H1 (cell line): ENCODE results near the gene SNU13. TPM values are rescaled to one million over a fixed set of nuclear protein-coding genes. Genes with fewer than 3 reads are reported as not detected.
"Not testable (repeated sequence)": the region's sequence is repeated elsewhere in the genome, so short reads cannot be mapped to it uniquely, and the experiment has no call there.

ENCODE experiments used
- CTCF ChIA-PET: fragments of 300-600 bp; sonication (Branson Sonifier 250); formaldehyde crosslinking; loops from one replicate; lab custom pipeline; 2021; ENCODE audit not compliant: partially characterized antibody; lab: Charles Lee
- POLR2A ChIA-PET: fragments of 300-600 bp; sonication (Branson Sonifier 250); formaldehyde crosslinking; loops from one replicate; lab custom pipeline; 2021; ENCODE audit warnings: inconsistent platforms; ENCODE audit not compliant: partially characterized antibody; lab: Charles Lee
- DNase-seq, 2 experiments: peaks; one replicate each; pipeline versions ENCODE4 v3.0.0 to v3.0.0-alpha.2; 2010 to 2022; ENCODE audit warnings: low spot score in 2 of 2, low read depth in 1 of 2, mixed read lengths in 1 of 2
- FAIRE-seq: peaks from 2 replicates; lab custom pipeline; 2011; peaks lifted over from hg19 to GRCh38; lab: Jason Lieb, UNC
- H2AFZ ChIP-seq: 2 replicates; pipeline ENCODE4 v1.8.1; 2012; ENCODE audit warnings: low read length, inconsistent platforms
- H2AK5ac ChIP-seq: 2 replicates; pipeline ENCODE4 v1.6.1; 2013; ENCODE audit warnings: low read depth, low read length
- H2BK120ac ChIP-seq: replicated peaks from 2 replicates; pipeline ENCODE3; 2013; ENCODE audit warnings: low read depth, low read length, inconsistent platforms
- H2BK12ac ChIP-seq: 2 replicates; pipeline ENCODE4 v1.6.1; 2013; ENCODE audit warnings: low read depth, low read length
- H2BK15ac ChIP-seq: 2 replicates; pipeline ENCODE4 v1.6.1; 2013; ENCODE audit warnings: low read length
- H2BK20ac ChIP-seq: 2 replicates; pipeline ENCODE4 v1.6.1; 2013; ENCODE audit warnings: low read length
- H2BK5ac ChIP-seq: 2 replicates; pipeline ENCODE4 v1.6.1; 2013; ENCODE audit warnings: low read depth, low read length
- H3K14ac ChIP-seq: 2 replicates; pipeline ENCODE4 v1.6.1; 2013; ENCODE audit warnings: inconsistent platforms; ENCODE audit not compliant: insufficient read length
- H3K18ac ChIP-seq: 2 replicates; pipeline ENCODE4 v1.6.1; 2013; ENCODE audit warnings: low read length; ENCODE audit errors: extremely low read depth
- H3K23ac ChIP-seq: 2 replicates; pipeline ENCODE4 v1.6.1; 2013; ENCODE audit warnings: inconsistent platforms; ENCODE audit not compliant: insufficient read length
- H3K23me2 ChIP-seq: 2 replicates; pipeline ENCODE4 v1.6.1; 2013; ENCODE audit warnings: low read depth, low read length
- H3K27ac ChIP-seq: 2 replicates; pipeline ENCODE4 v1.6.1; 2011; ENCODE audit warnings: low read depth, low read length, inconsistent platforms
- H3K27me3 ChIP-seq, 4 experiments: replicated peaks in 1 of 4; 1 replicate in 1 of 4; 2 replicates in 3 of 4; pipeline versions ENCODE4 v1.6.1 to v1.8.1; 2011 to 2013; ENCODE audit warnings: low read length in 3 of 4, mild to moderate bottlenecking in 3 of 4, inconsistent platforms in 2 of 4, mixed read lengths in 2 of 4, moderate library complexity in 1 of 4; ENCODE audit not compliant: control insufficient read depth in 3 of 4, insufficient read depth in 3 of 4; ENCODE audit errors: extremely low read depth in 1 of 4
- H3K36me3 ChIP-seq, 4 experiments: 2 replicates each; pipeline versions ENCODE4 v1.6.1 to v1.8.1; 2011 to 2013; ENCODE audit warnings: mild to moderate bottlenecking in 4 of 4, low read length in 3 of 4, moderate library complexity in 2 of 4, control low read depth in 1 of 4, inconsistent platforms in 1 of 4; ENCODE audit not compliant: insufficient read depth in 4 of 4, control insufficient read depth in 2 of 4
- H3K4ac ChIP-seq: replicated peaks from 2 replicates; pipeline ENCODE3; 2013; ENCODE audit warnings: low read length, low read depth, mixed read lengths, inconsistent platforms; ENCODE audit not compliant: insufficient read length
- H3K4me1 ChIP-seq, 4 experiments: replicated peaks in 1 of 4; 1 replicate in 1 of 4; 2 replicates in 3 of 4; pipeline versions ENCODE4 v1.6.1 to v1.8.1; 2011 to 2013; ENCODE audit warnings: low read length in 3 of 4, inconsistent platforms in 2 of 4, mixed read lengths in 1 of 4; ENCODE audit not compliant: insufficient read depth in 4 of 4, control insufficient read depth in 3 of 4
- H3K4me2 ChIP-seq, 2 experiments: 2 replicates each; pipeline versions ENCODE4 v1.6.1 to v1.8.1; 2011 to 2013; ENCODE audit warnings: low read depth in 2 of 2, low read length in 2 of 2, control low read depth in 1 of 2, inconsistent platforms in 1 of 2, mild to moderate bottlenecking in 1 of 2; ENCODE audit not compliant: insufficient read depth in 1 of 2
- H3K4me3 ChIP-seq, 4 experiments: fragments of 200-600, 300-600 bp in 1 of 4; sonication (generic), shearing (Covaris generic), sonication (Bioruptor Twin) in 1 of 4; 2 replicates each; pipeline versions ENCODE4 v1.5.1 to v1.8.1; 2011 to 2016; ENCODE audit warnings: low read length in 4 of 4, low read depth in 3 of 4, control low read depth in 2 of 4, inconsistent platforms in 2 of 4, mild to moderate bottlenecking in 2 of 4, mixed read lengths in 1 of 4, moderate library complexity in 1 of 4; ENCODE audit not compliant: insufficient read depth in 2 of 4; ENCODE audit errors: extremely low read depth in 1 of 4
- H3K56ac ChIP-seq: replicated peaks from 2 replicates; pipeline ENCODE3; 2013; ENCODE audit warnings: low read depth, mild to moderate bottlenecking, mixed read lengths, low read length, inconsistent platforms; ENCODE audit not compliant: insufficient read length
- H3K79me1 ChIP-seq: 2 replicates; pipeline ENCODE4 v1.6.1; 2013; ENCODE audit warnings: low read depth, low read length, control low read depth
- H3K79me2 ChIP-seq, 2 experiments: 2 replicates each; pipeline versions ENCODE4 v1.6.1 to v1.8.1; 2012 to 2013; ENCODE audit warnings: low read length in 2 of 2, mild to moderate bottlenecking in 2 of 2, inconsistent platforms in 1 of 2; ENCODE audit not compliant: insufficient read depth in 2 of 2, control insufficient read depth in 1 of 2
- H3K9ac ChIP-seq, 4 experiments: replicated peaks in 1 of 4; 1 replicate in 1 of 4; 2 replicates in 3 of 4; pipeline versions ENCODE4 v1.6.1 to v1.8.1; 2011 to 2013; ENCODE audit warnings: low read depth in 3 of 4, low read length in 3 of 4, control low read depth in 2 of 4, mild to moderate bottlenecking in 2 of 4, moderate library complexity in 2 of 4, inconsistent platforms in 1 of 4; ENCODE audit errors: extremely low read depth in 1 of 4
- H3K9me3 ChIP-seq, 2 experiments: 2 replicates each; pipeline versions ENCODE4 v1.6.1 to v1.8.1; 2012 to 2013; ENCODE audit warnings: mild to moderate bottlenecking in 2 of 2, moderate library complexity in 2 of 2, control low read depth in 1 of 2, inconsistent platforms in 1 of 2, low read depth in 1 of 2, low read length in 1 of 2, mixed read lengths in 1 of 2; ENCODE audit not compliant: insufficient read depth in 2 of 2
- H4K20me1 ChIP-seq, 2 experiments: replicated peaks in 1 of 2; 2 replicates each; pipeline versions ENCODE3 to v1.8.1; 2011 to 2013; ENCODE audit warnings: inconsistent platforms in 2 of 2, low read length in 2 of 2, mild to moderate bottlenecking in 1 of 2; ENCODE audit not compliant: insufficient read depth in 2 of 2, control insufficient read depth in 1 of 2
- H4K5ac ChIP-seq: 2 replicates; pipeline ENCODE4 v1.6.1; 2013; ENCODE audit warnings: low read length, low read depth, mixed read lengths, inconsistent platforms; ENCODE audit not compliant: insufficient read length
- H4K8ac ChIP-seq: 2 replicates; pipeline ENCODE4 v1.8.0; 2013; ENCODE audit warnings: mild to moderate bottlenecking, moderate library complexity, low read length, inconsistent platforms; ENCODE audit not compliant: insufficient read depth; ENCODE audit errors: extremely low read depth
- H4K91ac ChIP-seq: replicated peaks from 2 replicates; pipeline ENCODE3; 2013; ENCODE audit warnings: low read length, mixed read lengths, inconsistent platforms; ENCODE audit not compliant: insufficient read length
- JUN ChIP-seq: IDR thresholded peaks from 2 replicates; pipeline ENCODE4 v1.6.1; 2011; ENCODE audit warnings: low read depth, mild to moderate bottlenecking, improper control_type of control experiment, low read length
- SAP30 ChIP-seq: fragments of 300-600 bp; sonication (generic); IDR thresholded peaks from 2 replicates; pipeline ENCODE4 v1.7.1; 2012; ENCODE audit warnings: low read length, moderate library complexity, mild to moderate bottlenecking, inconsistent platforms; ENCODE audit not compliant: insufficient read depth, insufficient replicate concordance
- SP1 ChIP-seq: IDR thresholded peaks from 2 replicates; pipeline ENCODE4 v1.6.1; 2011; ENCODE audit warnings: low read depth, low read length
- SP4 ChIP-seq: IDR thresholded peaks from 2 replicates; pipeline ENCODE4 v1.6.1; 2012; ENCODE audit warnings: low read length, inconsistent platforms
- WGBS, 2 experiments: shearing (Covaris generic) in 1 of 2; methylation state at CpG; one replicate each; pipeline versions ENCODE4 v1.1.6 to v1.1.7; 2013 to 2015; ENCODE audit warnings: low lambda C conversion rate in 2 of 2, mixed read lengths in 2 of 2, inconsistent platforms in 1 of 2, low coverage in 1 of 2, missing lambda C conversion rate in 1 of 2; ENCODE audit not compliant: insufficient replicate concordance in 2 of 2, insufficient coverage in 1 of 2, insufficient read length in 1 of 2; ENCODE audit errors: extremely low coverage in 1 of 2, missing lambda C conversion rate in 1 of 2; 5-methylcytosine and 5-hydroxymethylcytosine counted together
- polyA plus RNA-seq, 7 experiments: library from polyadenylated mRNA; depleted of rRNA in 3 of 7; stranded (reverse) in 5 of 7; unstranded in 2 of 7; fragments of >200 nt in 5 of 7; fragments of 200-250 nt in 2 of 7; gene quantifications; 1 replicate in 5 of 7; 2 replicates in 1 of 7; 4 replicates in 1 of 7; pipeline versions ENCODE4 v1.2.1 to v1.2.3, GENCODE V29; 2011 to 2013; ENCODE audit warnings: missing spikeins in 2 of 7, mixed read lengths in 2 of 7
- total RNA-seq: library from RNA; stranded (reverse); fragmentation: NEBNext Ultra II Directional; extraction: Animal tissue kit (Norgen Biotek cat#: 25700); gene quantifications from 2 replicates; pipeline ENCODE4 v1.2.1, GENCODE V29; 2021

Gene SNU13
- total and polyA plus RNA-seq, 2 of the 8 experiments (the other 6 are each of a cell fraction or from before 2014, with no cell fraction given) = 241 to 281 TPM

GRCh38 chr22:41638124-41638523 is 50.5 kb downstream of the SNU13 start (continued):
- TF ChIP-seq SP1 = no peak
- no peak for TF ChIP-seq SP4
- no peak for TF ChIP-seq SAP30
- TF ChIP-seq JUN = no peak

- POLR2A ChIA-PET = interaction anchor here (1.0 to 13.3 kb wide), 5 partner anchors 7 to 27 kb away, joined by 3 to 157 read pairs (median 7); partner anchors contain the start of genes DESI1 and XRCC6
- WGBS, 2 experiments = 96% methylated on average over 8 of the region's 8 CpGs; no CpG with 5 or more reads in 1 of the 2 experiments
These were observed 51.0 kb downstream of the SNU13 start for GRCh38 chr22:41637623-41638022.

More at GRCh38 chr22:41637623-41638022, 51.0 kb downstream of the SNU13 start:
- H3K4ac ChIP-seq, H2AK5ac ChIP-seq, DNase-seq, H3K4me2 ChIP-seq, H3K4me3 ChIP-seq, H3K4me1 ChIP-seq, H3K9ac ChIP-seq, FAIRE-seq, H4K5ac ChIP-seq, H2BK120ac ChIP-seq, H2BK20ac ChIP-seq, H3K23me2 ChIP-seq, H4K91ac ChIP-seq, H2AFZ ChIP-seq, H2BK12ac ChIP-seq, H3K56ac ChIP-seq, H3K23ac ChIP-seq, H3K27ac ChIP-seq, H3K14ac ChIP-seq, H3K9me3 ChIP-seq, H4K20me1 ChIP-seq, H2BK15ac ChIP-seq, H2BK5ac ChIP-seq, H4K8ac ChIP-seq, H3K27me3 ChIP-seq, H3K18ac ChIP-seq, H3K79me1 ChIP-seq: not testable (repeated sequence)
- CTCF ChIA-PET = interaction anchor here (0.6 to 1.3 kb wide), 2 partner anchors 29 to 1547 kb away, joined by 3 read pairs; no protein-coding TSS in a partner anchor
- H3K79me2 ChIP-seq = peaks cover 0 to 22% of the 10 kb centered on the region in 2 experiments; a peak in 2 of 4 replicates
- H3K36me3 ChIP-seq = peaks cover 29 to 94% (median 60%) of the 10 kb centered on the region in 4 experiments
